Measurements from ENCODE around the gene CRLF2.
A peak's percentile ranks its signal among the peaks of the same experiment; 100 is the strongest.
"Not testable (repeated sequence)": the region's sequence is repeated elsewhere in the genome, so short reads cannot be mapped to it uniquely, and the experiment has no call there.

The CRLF2 gene, protein sequence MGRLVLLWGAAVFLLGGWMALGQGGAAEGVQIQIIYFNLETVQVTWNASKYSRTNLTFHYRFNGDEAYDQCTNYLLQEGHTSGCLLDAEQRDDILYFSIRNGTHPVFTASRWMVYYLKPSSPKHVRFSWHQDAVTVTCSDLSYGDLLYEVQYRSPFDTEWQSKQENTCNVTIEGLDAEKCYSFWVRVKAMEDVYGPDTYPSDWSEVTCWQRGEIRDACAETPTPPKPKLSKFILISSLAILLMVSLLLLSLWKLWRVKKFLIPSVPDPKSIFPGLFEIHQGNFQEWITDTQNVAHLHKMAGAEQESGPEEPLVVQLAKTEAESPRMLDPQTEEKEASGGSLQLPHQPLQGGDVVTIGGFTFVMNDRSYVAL

DNA sequence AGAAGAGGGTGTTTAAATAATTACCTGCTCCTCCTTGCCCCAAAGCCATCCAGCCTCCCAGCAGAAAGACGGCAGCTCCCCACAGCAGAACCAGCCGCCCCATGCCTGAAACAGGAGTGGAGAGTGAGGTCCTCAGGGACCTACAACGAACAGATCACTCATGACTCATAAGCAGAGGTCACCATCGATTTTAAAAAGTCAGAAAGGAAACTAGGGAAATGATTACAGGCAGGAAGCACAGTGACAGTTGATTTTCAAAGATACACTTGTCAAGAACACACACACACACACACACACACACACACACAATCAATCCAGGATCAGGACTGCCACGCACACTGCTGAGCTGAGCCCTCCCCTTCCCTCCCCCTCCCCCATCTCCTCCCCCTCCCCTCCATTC lies at the start of gene CRLF2:
TSS of gene CRLF2 (minus strand) at position 118 of the 400 bp plus-strand sequence. CDS start at position 103, 15 bp downstream.
- DNase-seq, result peak; percentile 41

DNA sequence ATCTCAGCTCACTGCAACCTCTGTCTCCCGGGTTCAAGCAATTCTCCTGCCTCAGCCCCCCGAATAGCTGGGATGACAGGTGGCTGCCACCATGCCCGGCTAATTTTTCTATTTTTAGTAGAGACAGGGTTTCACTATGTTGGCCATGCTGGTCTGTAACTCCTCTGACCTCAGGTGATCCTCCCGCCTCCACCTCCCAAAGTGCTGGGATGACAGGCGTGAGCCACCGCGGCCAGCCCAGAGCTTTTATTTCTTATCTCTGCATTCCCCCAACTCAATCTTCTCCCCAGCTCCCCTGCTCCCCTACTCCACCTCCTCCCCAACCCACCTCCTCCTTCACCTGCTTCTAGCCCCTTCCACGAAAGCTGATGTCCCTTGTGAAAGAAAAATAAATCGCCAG lies 49.3 kb upstream of the CRLF2 start:
- DNase-seq, result not testable (repeated sequence)

DNA sequence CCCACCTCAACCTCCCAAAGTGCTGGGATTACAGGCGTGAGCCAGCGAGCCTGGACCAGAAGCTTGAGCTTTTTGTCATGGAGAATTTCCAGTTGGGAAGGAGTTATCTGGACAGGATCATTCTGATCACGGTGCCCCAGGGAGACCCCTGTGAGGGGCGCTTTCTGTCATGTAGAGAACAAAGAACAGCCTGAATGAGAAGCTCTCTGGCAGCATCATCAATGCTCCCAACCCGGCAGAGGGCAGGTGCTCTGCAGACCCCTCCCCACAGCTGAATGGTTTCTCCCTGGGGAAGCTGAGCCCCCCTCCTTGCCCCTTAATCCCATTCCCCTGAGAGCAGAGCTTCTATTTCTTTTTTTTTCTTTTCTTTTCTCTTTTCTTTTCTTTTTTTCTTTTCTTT lies 48.8 kb upstream of the CRLF2 start:
- no peak for DNase-seq

DNA sequence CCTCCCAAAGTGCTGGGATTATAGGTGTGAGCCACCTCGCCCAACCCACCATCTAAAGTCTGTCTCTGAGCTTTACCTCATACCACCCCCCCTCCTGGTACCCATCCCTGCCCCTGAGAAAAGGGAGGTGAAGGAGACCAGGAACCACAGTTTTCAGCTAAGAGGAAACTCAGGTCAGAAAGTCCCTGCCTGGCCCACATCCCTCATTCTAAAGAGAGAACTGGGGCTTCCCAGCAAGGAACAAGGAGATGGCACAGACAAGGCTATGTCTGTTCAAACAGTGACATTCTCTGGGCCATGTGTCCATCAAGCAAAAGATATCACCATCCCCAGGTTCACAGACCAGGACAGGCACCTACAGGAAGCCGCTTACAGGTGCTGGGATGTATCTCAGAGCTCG lies 40.4 kb upstream of the CRLF2 start:
- DNase-seq, result no peak

DNA sequence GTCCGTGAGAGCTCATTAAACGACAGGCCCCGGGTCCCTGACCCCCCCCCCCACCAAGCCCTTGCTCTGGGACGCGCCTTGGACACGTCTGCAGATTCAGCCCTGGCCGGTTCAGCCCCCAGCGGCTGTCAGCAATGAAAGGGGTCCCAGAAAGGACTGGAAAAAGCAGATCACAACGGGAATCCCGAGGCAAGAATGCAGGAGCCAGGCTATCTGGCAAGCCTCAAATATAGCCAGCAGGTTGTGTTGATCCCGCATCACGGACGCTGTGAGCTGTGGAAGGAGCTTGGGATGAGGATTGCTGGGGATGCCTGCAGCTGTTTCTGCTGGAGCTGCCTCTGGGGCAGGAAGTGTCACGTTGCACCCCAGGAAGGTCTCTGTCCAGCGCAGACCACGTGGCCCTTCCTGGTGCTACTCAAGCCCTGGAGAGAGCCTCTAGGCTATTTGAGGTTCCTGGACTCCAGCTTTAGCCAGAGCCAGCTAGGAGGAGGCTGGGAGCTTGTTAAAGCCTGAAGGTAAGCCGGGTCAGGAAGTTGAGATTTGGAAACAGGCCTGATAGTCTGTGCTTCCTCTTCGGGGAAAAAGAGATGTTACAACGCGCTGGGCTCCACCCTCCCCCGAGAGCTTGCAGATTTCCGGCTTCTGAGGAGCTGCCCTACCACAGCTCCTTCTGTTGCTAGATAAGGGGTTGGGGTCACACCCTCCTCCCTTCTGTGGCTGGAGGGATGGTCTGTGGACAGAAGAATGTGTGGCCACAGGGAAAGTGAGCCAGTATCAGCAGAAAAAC lies 36.8 kb upstream of the CRLF2 start:
- peak; percentile 76 for DNase-seq

DNA sequence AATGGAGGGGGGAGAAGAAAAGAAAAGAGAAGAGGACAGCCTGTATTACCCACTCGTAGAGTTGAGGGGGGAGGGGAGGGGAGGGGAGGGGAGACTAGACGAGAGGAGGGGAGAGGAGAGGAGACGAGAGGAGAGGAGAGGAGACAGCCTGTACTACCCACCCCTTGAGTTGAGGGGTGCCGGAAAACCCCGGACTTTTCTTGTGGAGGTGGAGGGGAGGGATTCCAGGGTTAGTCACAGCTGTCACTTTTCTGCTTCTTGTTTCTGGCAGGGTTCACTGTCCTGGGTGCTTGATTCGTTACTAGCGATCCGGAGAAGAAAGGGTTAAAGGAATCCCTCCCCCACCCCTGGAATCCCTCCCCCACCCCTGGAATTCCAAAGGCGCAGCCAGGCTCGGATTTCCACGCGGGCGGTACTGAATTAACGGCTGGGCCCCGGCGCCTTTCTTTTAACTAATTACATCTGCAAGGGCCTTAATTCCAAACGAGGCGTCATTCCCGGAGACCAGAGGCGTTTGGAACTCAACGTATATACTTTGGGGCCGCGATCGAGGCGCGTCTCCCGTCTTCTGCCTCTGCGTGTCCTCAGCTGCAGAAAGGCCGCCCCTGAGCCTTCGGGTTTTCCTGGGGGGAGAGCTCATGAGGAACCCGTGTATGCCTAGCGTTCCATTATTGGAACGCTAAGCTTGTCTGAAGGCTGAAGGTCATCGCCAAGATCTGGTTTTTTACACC lies 36.0 kb upstream of the CRLF2 start:
- peak; percentile 30 for DNase-seq

DNA sequence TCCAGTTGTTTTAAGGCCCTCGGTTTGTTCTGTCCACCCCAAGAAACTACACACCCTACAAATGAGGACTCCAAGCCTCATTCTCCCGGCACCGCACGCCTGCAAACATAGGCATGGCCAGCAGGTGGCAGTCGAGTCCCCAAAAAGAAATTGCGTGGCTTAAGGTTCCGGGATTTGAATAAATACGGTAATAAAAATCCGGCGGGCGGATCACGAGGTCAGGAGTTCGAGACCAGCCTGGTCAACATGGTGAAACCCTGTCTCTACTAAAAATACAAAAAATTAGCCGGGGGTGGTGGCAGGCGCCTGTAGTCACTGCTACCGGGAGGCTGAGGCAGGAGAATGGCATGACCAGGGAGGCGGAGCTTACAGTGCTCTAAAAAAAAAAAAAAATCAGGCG lies 34.4 kb upstream of the CRLF2 start:
- peak; percentile 81 for DNase-seq

DNA sequence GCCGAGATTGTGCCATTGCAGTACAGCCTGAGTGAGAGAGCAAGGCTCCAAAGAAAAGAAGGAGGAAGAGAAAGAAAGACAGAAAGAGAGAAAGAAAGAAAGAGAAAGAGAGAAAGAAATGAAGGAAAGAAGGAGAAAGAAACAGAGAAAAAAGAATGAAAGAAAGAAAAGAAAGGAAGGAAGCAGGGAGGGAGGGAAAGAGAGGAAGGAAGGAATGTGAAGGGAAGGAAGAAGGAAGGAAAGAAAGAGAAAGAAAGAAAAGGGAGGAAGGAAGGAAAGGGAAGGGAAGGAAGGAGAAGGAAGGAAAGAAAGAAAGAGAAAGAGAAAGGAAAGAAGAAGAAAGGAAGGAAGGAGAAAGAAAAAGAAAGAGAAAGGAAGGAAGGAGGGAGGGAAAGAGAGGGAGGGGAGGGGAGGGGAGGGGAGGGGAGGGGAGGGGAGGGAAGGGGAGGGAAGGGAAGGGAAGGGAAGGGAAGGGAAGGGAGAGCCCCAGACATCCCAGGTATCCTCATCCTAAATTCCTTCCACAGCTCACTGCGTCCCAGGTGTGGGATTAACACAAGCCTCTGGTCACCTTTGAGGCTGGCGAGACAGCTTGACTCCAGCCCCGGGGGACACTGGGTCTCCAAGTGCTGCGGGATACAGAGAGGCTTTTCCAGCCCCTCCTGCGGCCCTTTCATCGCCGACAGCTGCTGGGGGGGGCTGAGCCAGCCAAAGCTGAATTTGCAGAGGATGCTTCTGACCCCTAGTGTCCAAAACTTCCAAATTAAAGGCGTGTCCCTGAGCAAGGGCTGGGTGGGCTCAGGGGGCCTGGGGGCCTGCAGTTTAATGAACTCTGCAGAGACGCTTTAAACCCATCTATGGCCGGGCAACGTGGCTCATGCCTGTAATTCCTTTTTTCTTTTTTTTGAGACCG lies 32.0 kb upstream of the CRLF2 start:
- DNase-seq, result peak; percentile 25

DNA sequence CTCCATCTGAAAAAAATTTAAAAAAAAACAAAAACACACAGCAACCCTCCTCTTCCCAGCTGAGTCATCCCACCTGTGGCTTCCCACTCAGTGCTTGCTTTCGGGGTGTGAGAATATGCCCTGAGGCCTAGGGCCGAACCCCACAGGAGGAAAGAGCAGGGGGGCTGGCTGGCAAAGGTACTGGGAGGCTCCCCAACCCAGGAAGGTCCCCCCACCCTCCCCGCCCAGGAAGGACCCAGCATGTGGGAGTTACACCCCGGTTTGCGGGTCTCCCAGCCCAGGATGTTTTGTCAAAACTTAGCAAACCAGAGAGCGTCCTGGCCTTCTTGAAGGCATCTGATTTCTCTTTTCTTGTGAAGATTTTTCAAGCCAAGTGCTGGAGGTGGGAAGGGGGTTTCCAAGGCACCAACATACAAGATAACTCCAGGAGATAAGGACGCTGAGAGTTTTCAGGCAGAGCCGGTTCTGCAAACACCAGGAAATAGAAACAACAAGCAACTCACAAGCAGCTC lies 30.5 kb upstream of the CRLF2 start:
- DNase-seq, result peak; percentile 50

DNA sequence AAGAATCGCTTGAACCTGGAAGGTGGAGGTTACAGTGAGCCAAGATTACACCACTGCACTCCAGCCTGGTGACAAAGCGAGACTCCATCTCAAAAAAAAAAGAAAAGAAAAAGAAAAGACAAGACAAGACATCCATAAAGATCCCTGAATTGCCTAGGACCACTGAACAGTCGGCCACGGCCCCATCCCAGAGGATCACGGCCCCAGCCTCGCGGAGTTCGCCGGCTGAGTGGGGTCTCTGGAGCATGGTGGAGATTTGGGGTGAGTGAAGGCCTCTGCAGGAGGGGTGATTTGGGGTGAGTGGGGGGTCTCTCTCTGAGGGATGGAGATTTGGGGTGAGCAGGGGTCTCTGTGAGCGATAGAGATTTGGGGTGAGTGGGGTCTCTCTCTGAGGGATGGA lies 28.1 kb upstream of the CRLF2 start:
- not testable (repeated sequence) for DNase-seq

DNA sequence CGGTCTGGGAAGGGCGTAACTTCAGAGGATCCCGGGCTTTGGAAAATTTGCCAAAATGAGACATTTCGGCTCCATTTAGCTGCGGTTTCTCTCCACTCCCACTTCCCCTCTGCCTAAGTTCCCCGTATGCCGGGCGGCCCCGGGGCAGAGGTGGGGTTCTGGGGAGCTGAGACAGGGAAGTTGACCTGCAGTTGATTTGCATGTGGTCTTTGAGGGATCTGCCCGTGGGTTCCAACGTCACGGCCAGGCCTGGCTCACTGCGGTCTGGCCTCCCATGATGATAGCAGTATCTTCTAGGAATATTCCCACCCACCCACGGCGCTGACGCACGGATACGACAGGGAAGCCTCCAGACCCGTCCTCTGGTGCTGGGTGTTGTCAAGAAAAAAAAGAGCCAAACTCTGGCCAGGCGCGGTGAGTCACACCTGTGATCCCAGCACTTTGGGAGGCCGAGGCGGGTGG lies 27.3 kb upstream of the CRLF2 start:
- peak; percentile 14 for DNase-seq

DNA sequence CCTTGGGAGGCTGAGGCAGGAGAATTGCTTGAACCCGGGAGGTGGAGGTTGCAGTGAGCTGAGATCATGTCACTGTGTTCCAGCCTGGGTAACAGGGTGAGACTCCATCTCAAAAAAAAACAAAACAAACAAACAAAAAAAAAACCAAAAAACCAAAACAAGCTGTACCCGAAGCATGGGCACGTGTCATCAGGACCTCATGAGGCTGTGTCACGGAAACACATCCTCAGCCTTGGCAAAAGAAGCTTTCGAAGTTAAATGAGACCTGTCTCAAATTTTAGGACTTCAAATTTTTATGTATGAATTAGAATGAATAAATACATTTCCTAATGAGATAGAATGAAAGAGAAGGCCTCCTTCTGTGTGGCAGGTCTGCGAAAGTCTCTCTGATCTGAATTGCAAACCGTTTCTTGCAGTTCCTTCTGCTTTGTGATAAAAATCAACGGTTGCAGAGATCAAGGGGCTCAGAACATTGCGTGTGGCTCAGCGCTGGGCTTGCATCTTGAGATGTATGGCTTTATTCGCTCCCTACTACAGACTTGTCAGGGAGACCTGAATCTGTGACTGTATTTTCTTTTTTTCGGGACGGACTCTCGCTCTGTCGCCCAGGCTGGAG lies 19.5 kb upstream of the CRLF2 start:
- peak; percentile 51 for DNase-seq

DNA sequence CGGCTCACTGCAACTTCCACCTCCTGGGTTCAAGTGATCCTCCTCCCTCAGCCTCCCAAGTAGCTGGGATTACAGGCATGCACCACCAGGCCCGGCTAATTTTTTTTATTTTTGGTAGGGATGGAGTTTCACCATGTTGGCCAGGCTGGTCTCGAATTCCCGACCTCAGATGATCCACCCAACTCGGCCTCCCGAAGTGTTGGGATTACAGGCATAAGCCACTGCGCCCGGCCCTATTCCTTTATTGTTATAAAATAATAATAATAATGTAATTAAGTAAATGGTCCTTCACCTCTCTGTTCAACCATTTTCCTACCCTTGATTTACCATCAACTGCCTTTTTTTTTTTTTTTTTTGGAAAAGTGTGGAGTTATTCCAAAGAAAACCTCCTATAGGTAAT lies 15.7 kb upstream of the CRLF2 start:
- DNase-seq, result not testable (repeated sequence)

DNA sequence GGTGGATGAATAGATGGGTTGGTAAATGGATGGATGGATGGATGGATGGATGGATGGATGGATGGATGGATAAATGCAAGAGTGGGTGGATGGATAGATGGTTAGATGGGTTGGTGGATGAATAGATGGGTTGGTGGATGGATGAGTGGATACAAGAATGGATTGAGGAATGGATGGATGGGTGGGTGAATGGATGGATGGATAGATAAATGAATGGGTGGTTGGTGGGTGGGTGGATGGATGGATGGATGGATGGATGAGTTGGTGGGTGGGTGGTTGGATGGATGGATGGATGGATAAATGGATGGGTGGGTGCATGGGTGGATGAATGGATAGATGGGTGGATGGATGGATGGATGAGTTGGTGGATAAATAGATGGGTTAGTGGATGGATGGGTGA lies 13.8 kb upstream of the CRLF2 start:
- no peak for DNase-seq

DNA sequence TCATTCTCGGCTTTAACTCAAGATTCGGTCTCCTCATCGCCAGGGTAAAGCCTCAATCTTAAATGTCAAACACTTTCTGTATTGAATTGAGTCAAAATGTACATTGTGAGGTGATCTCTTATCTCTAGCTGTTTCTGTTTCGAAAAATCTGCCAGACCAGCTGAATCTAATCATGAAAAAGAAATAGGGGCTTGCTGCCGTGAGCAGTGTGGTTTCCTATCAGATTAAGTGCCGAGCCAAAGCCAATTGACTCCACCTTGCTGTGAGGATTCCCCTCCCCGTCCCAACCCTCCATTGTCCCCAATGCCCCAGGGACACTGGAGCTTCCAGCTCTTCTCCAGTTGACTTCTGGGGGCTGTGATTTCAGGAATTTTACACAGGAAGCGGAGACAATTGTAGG lies 12.5 kb upstream of the CRLF2 start:
- no peak for DNase-seq

DNA sequence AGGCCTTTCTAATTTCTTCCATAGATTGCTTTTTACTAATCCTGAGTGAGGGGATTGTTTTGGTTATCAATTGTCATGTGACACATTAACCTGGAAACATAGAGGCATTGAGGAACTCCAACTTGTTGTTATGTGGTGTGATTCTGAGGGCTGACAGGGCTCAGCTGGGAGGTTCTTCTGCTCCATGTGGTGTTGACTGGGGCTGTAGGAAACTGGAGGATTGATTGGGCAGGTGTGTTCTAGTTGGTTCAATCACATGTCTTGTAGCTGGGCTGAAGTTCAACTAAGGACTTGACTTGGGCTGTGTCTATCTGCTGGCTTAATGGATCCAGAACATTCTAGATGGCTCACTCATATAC lies 10.8 kb upstream of the CRLF2 start:
- no peak for DNase-seq

DNA sequence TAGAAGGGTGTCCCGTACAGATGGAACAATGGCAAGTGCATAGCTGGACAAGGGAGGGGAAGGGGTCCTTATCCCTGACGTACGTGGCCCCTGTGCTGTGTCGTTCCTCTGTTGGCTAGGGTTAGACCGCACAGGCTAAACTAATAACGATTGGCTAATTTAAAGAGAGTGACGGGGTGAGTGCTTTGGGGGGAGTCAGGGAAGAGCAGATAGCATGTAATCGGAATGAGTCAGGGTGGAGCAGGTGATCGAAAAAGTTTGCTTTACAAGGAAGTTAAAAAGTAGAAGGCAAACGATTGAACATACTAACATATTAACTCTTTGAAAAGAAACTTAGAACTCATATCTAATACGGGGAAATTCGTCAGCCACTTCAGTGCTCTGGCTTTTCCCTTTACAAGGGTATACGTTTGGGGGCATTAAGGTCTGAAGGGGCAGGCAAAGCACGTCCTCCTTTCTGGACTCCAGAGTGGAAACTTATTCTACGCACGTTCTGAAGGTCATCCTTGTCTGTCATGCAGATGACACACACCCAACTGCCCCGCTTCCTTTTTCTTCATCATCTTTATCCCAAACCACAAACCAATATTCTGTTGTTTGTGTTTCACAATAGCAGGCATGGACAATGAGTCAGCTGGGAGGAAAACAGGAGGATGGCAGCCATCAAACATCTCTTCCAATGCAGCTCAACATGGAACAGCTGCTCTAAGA lies 10.2 kb upstream of the CRLF2 start:
- no peak for DNase-seq

DNA sequence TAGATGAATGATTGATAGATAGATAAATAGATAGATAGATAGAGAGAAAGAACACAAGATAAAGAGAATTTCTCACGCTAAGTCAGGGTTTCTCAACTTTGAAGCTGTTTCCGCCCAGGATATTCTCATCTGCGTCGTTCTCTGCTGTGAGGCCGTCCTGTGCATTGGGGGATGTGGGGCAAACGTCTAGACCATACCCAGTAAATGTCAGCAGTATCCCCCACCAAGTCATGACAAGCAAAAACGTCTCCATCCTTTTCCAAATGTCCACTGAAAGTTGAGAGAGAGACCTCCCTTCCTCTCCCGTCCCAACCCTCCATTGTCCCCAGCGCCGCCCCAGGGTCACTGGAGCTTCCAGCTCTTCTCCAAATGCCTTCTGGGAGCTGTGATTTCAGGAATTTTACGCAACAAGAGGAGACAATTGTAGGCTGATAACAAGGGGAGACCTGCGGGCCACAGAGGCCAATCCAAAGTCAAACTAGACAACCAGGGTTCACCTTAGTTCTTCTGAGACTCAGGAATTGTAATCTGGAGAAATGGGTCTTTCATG lies 8.9 kb upstream of the CRLF2 start:
- no peak for DNase-seq

DNA sequence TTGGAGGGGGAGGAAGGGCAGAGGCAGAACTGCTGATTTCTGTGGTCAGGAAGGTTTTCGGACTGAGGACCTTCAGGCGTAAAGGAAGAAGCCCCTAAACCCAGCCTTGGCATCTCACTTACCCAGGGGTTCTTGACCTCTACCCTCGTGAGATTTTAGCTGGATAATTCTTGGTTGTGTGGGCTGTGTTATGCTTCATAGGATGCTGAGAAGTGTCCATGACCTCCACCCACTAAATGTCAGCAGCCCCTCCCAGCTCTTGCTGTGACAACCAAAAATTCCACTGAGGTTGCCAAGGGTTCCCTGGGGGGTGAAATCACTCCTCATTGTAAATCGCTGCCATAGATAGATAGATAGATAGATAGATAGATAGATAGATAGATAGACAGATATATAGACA lies 5.8 kb upstream of the CRLF2 start:
- no peak for DNase-seq

DNA sequence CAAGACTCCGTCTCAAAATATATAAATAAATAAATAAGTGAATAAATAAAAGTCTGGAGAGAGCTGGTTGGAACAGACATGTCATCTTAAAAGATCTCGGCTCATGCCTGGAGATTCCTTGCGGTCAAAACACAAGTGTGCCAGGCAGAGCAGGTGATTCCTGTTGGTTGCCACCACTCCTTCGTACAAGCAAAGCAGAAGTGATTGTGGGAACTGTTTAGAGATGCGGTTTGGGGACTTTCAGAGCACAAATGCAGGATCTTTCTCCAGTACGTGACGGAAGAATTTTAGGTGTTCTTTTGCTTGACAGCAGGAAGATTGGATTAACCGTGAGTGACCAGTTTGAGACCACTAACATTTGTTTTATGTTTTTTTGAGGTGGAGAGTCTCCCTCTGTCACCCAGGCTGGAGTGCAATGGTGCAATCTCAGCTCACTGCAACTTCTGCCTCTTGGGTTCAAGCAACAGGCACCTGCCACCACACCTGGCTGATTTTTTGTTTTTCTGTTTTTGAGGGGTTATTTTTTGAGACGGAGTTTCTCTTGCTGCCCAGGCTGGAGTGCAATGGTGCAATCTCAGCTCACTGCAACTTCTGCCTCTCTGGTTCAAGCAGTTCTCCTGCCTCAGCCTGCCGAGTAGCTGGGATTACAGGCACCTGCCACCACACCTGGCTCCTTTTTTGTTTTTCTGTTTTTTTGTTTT lies 2.8 kb upstream of the CRLF2 start:
- no peak for DNase-seq

All from CD4-positive, alpha-beta T cell treated with Interleukin-6 for 4 hours (primary cell).